GM19397 (cell line): Measurements from ENCODE around the gene AKR1C3.
"Not testable (repeated sequence)": the region's sequence is repeated elsewhere in the genome, so short reads cannot be mapped to it uniquely, and the experiment has no call there.

ENCODE experiments used
- ATAC-seq: cut with Tn5 transposase; IDR thresholded peaks from one replicate; pipeline ENCODE4 v1.9.1; 2021; ENCODE audit warnings: mild to moderate bottlenecking, moderate library complexity; ENCODE audit not compliant: unreplicated experiment

AKR1C3 gene

GRCh38 chr10:5136468-5137087, 42.4 kb downstream of the AKR1C3 start:
- no peak for ATAC-seq

DNA sequence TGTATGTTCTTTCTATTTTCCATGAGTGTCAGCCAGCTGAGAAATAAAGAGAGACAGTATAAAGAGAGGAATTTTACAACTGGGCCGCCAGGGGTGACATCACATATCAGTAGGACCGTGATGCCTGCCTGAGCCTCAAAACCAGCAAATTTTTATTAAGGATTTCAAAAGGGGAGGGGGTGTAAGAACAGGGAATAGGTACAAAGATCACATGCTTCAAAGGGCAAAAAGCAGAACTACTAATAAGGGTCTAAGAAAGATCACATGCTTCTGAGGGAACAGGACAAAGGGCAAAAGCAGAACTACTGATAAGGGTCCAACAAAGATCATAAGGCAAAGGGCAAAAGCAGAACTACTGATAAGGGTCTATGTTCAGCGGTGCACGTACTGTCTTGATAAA, 43.5 kb downstream of the AKR1C3 start:
- ATAC-seq, result not testable (repeated sequence)

GRCh38 chr10:5142199-5142598, 48.0 kb downstream of the AKR1C3 start:
- ATAC-seq, result no peak

DNA sequence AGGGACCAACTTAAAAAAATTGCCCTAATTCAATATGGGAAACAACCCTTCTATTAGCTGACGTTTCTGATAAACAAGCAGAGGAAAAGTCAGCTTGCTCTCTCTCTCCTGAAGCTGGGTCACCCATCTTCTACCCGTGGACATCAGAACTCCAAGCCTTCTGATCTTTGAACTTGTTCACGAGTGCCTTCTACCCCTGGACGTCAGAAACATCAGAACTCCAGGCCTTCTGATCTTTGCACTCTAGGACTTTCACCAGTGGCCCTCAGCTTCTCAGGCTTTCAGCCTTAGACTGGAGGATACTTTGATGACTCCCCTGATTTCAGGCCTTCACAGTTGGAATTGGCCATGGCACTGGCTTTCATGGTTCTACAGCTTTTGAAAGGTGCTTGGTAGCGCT, 48.9 kb downstream of the AKR1C3 start:
- ATAC-seq, result no peak

DNA sequence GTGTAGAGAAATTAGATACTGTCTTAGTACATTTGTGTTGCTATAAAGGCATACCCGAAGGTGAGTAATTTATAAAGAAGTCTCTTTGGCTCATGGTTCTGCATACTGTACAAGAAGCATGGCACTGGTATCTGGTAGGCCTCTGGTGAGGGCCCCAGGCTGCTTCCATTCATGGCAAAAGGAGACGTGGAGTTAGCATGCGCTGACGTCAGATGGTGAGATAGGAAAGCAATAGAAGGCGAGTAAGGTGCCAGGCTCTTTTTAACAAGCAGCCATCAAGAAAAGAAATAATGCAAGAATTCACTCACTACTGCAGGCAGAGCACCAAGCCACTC, 52.7 kb downstream of the AKR1C3 start:
- no peak for ATAC-seq

- no peak for ATAC-seq
Observed at GRCh38 chr10:5147255-5147980, 53.2 kb downstream of the AKR1C3 start.

- no peak for ATAC-seq
Observed at GRCh38 chr10:5147981-5148677, 53.9 kb downstream of the AKR1C3 start.

- no peak for ATAC-seq
Observed at GRCh38 chr10:5148678-5149032, 54.4 kb downstream of the AKR1C3 start.

DNA sequence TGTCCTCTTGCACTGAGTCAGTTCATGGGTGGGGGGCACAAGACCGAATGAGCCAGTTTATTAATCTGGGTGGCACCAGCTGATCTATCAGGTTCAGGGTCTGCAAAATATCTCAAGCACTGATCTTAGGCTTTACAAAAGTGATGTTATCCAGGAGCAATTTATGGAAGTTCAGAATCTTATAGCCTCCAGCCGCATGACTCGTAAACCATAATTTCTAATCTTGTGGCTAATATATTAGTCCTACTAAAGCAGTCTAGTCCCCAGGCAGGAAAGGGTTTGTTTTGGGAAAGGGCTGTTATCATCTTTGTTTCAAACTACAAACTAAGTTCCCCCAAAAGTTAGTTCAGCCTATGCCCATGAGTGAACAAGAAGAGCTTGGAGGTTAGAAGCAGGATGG, 56.9 kb downstream of the AKR1C3 start:
- no peak for ATAC-seq

- no peak for ATAC-seq
Observed at GRCh38 chr10:5155951-5156350, 61.7 kb downstream of the AKR1C3 start.
